Gastrocnemius medialis (tissue), 4 donors: Measurements from ENCODE around the gene NPTXR. TPM values are rescaled to one million over a fixed set of nuclear protein-coding genes. Genes with fewer than 3 reads are reported as not detected.

Source experiments
- ATAC-seq, 2 donors: fragments of 150-250 bp; one replicate each; pipeline ENCODE4 v1.9.1; 2016
- DNase-seq, 2 donors: peaks; one replicate each; pipeline ENCODE4 v3.0.0-alpha.2; 2019
- H3K27ac ChIP-seq, 4 donors: fragments of 200-600 bp; sonication (generic); 1 replicate in 1 of 4; 2 replicates in 3 of 4; pipeline ENCODE4 v1.5.1; 2016 to 2018; ENCODE audit warnings: mild to moderate bottlenecking in 2 of 4, moderate library complexity in 1 of 4
- H3K27me3 ChIP-seq, 3 donors: fragments of 200-600 bp; sonication (generic) in 2 of 3; 1 replicate in 1 of 3; 2 replicates in 2 of 3; pipeline versions ENCODE4 v1.5.1 to v1.6.0; 2016 to 2019; ENCODE audit warnings: mild to moderate bottlenecking in 1 of 3, moderate library complexity in 1 of 3
- H3K36me3 ChIP-seq, 2 donors: fragments of 200-600 bp; sonication (generic) in 1 of 2; one replicate each; pipeline ENCODE4 v1.5.1; 2017 to 2018
- H3K4me1 ChIP-seq, 2 donors: fragments of 200-600 bp; sonication (generic) in 1 of 2; one replicate each; pipeline ENCODE4 v1.5.1; 2016 to 2017; ENCODE audit warnings: mild to moderate bottlenecking in 2 of 2
- H3K4me3 ChIP-seq, 4 donors: fragments of 200-600 bp; sonication (generic) in 3 of 4; 1 replicate in 1 of 4; 2 replicates in 3 of 4; pipeline ENCODE4 v1.5.1; 2016 to 2019; ENCODE audit warnings: mild to moderate bottlenecking in 2 of 4
- H3K9me3 ChIP-seq, 3 donors: fragments of 200-600 bp; sonication (generic) in 2 of 3; 1 replicate in 1 of 3; 2 replicates in 2 of 3; pipeline ENCODE4 v1.5.1; 2016 to 2019
- POLR2A ChIP-seq, 2 donors: fragments of 450-650 bp; IDR thresholded peaks; one replicate each; pipeline ENCODE4 v1.6.1; 2017; ENCODE audit warnings: antibody characterized with exemption in 2 of 2, mild to moderate bottlenecking in 2 of 2, moderate library complexity in 2 of 2
- in situ Hi-C, 4 donors: fragments of 200-750 bp; cut with MboI; loops; one replicate each; pipeline versions ENCODE4 v1.15.0 to v1.8.0; 2017; ENCODE audit warnings: low sequenced_read_pairs in 4 of 4
- intact Hi-C: fragments of 100-400 bp; cut with DNase I; formaldehyde crosslinking; loops from one replicate; pipeline ENCODE4 v1.15.1; 2023; ENCODE audit warnings: low total_unique reads
- total RNA-seq, 4 donors: library from RNA; depleted of rRNA; stranded (reverse); fragments of >200 nt; gene quantifications; one replicate each; pipeline versions ENCODE4 v1.1.0 to v1.2.3, GENCODE V29; 2016
- TF ChIP-seq, protein P1 (sequence below), 5 experiments: fragments of 450-650 bp in 3 of 5; fragments of 200-600 bp in 2 of 5; sonication (generic) in 2 of 5; IDR thresholded peaks in 4 of 5; conservative IDR thresholded peaks in 1 of 5; 1 replicate in 4 of 5; 2 replicates in 1 of 5; pipeline ENCODE4 v1.5.1; 2016 to 2019; ENCODE audit warnings: antibody characterized with exemption in 5 of 5, mild to moderate bottlenecking in 3 of 5, moderate library complexity in 3 of 5

The NPTXR gene
- total RNA-seq, 4 donors from 2014 or later: 0.25 to 5.0 (median 0.73) TPM

DNA sequence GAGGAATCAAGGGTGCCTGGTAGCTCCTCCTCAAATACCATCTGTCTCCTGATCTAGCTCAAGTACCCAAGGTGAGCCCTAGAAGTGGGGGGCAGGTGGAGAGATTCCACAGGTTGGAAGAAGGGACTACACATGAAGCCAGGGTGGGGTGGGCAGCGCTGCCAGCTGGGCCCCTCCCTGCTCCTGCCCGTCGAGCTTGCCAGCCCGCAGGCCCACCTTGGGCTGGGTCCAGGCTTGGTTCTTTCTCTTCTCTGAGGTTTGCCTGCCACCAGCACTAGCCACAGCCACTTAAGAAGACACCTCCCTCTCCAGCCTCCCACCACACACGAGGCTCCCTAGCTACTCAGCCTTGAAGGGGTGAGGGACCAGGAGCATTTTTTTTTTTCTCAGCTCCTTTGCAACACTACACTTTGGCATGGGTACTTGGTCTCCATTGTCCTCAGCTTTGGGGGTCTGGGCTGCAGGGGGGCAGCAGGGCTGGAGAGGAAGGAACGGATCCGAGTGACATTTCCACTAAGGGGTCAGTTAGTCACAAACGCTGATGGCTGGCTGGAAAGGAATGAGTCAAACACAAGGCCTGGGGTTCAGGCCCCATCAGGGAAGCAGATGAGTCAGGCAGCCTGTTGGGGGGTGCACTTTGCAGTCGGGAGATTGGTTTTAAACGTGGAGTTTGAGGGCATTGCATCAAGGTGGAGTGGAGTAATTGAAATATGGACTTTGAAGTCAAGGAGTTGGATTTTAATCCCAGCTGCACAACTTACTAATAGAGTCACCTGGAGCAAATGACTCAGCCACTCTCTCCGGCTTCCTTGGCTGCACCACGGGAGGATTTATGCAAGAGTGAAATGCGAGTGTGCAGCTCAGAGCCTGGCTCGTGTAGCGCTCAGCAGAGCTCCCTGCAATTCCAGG, 7.4 kb upstream of the NPTXR start:
- Histone ChIP-seq H3K27ac (no peak overlapping the region), H3K9me3 (no peaks in the 10 kb centered on the region), H3K27me3 (peaks cover 0 to 10% (median 6%) of the 10 kb centered on the region in 3 donors), H3K4me3 (no peak overlapping the region), H3K4me1 (no peaks in the 10 kb centered on the region), H3K36me3 (no peaks in the 10 kb centered on the region)
- ATAC-seq (peak in 1 of 2 donors; percentile 78), DNase-seq (no peak)
- intact Hi-C loops: no loop called here
- in situ Hi-C loops: no loop called here
- TF ChIP-seq POLR2A (IDR thresholded peaks at IDR 0.05): no peak
- TF ChIP-seq, protein P1, sequence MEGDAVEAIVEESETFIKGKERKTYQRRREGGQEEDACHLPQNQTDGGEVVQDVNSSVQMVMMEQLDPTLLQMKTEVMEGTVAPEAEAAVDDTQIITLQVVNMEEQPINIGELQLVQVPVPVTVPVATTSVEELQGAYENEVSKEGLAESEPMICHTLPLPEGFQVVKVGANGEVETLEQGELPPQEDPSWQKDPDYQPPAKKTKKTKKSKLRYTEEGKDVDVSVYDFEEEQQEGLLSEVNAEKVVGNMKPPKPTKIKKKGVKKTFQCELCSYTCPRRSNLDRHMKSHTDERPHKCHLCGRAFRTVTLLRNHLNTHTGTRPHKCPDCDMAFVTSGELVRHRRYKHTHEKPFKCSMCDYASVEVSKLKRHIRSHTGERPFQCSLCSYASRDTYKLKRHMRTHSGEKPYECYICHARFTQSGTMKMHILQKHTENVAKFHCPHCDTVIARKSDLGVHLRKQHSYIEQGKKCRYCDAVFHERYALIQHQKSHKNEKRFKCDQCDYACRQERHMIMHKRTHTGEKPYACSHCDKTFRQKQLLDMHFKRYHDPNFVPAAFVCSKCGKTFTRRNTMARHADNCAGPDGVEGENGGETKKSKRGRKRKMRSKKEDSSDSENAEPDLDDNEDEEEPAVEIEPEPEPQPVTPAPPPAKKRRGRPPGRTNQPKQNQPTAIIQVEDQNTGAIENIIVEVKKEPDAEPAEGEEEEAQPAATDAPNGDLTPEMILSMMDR (IDR thresholded peaks at IDR 0.05 in 4 of 5, conservative IDR thresholded peaks at IDR 0.05 in 1 of 5): no peak

DNA sequence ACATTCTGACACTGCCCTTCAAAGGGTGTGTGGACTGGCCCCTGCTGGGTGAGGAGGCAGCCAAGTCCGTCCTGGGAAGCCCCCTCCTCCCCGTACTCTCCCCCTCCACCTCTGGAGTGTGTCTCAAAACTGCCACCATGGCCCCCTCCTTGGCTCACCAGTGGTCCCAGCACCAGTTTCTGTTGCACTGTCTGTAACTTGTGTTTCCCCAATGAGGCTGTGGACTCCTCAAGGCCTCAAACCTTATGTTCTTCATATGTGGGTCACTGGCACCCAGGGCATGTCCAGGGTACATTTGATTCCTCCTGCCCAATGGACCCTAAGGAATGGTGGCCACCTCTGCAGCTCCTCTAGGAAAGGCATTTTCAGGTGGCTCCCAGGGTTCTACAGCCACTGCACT, 6.6 kb upstream of the NPTXR start:
- H3K36me3 ChIP-seq: no peaks in the 10 kb centered on the region
- no peaks in the 10 kb centered on the region for H3K4me1 ChIP-seq
- DNase-seq (no peak), ATAC-seq (no peak)
- intact Hi-C loops: no loop called here
- H3K27ac ChIP-seq: no peak overlapping the region
- H3K27me3 ChIP-seq: peaks cover 0 to 10% (median 3%) of the 10 kb centered on the region in 3 donors
- no peak overlapping the region for H3K4me3 ChIP-seq
- in situ Hi-C loops: no loop called here
- H3K9me3 ChIP-seq: no peaks in the 10 kb centered on the region
- TF ChIP-seq POLR2A (IDR thresholded peaks at IDR 0.05): no peak
- TF ChIP-seq, protein P1 (IDR thresholded peaks at IDR 0.05 in 4 of 5, conservative IDR thresholded peaks at IDR 0.05 in 1 of 5): no peak

DNA sequence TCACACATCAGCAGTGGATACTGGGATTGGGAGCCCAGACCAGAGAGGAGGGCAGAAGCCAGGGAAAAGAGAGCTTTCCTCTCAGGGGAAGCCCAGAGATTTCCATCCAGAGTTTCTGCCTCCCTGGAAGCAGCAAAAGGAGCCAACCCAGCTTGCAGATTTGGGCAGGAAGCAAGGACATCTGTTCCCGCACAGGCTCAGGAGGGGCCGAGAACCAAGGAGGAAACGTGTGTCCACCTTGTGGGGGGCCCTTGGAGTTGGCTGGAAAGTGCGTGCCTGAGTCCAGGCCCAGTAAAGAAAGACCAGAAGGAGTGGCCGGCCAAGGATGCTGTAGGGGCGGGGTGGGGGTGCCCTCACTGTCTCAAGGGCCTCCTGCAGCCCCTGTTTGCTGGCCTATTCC, 6.0 kb upstream of the NPTXR start:
- ATAC-seq: no peak
- intact Hi-C loops: no loop called here

DNA sequence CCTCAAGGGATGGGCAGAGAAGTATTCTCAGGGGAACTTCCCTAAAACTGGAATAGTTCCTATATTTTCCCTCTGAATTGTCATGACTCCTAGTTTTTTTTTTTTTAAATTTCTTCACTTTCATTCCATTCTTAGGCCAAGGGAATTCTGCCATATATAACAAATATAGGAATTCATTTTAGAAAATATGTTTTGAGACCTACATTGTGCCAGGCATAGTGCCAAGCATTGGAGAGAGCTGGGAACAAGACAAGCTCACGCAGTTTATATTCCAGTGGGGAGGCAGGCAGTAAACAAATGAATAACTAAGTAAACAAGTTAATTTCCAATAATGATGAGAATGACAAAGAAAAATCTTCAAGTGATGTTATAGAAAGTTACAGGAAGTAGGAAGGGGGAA, 2.6 kb upstream of the NPTXR start:
- peaks cover 4 to 23% (median 16%) of the 10 kb centered on the region in 3 donors for H3K27me3 ChIP-seq
- H3K36me3 ChIP-seq: no peaks in the 10 kb centered on the region
- no peaks in the 10 kb centered on the region for H3K4me1 ChIP-seq
- no peak overlapping the region for H3K27ac ChIP-seq
- TF ChIP-seq, protein P1 (IDR thresholded peaks at IDR 0.05 in 4 of 5, conservative IDR thresholded peaks at IDR 0.05 in 1 of 5): no peak
- TF ChIP-seq POLR2A (IDR thresholded peaks at IDR 0.05): no peak
- ATAC-seq (no peak), DNase-seq (no peak)
- no peak overlapping the region for H3K4me3 ChIP-seq
- intact Hi-C loops (no loop called here), in situ Hi-C loops (no loop called here)
- H3K9me3 ChIP-seq: no peaks in the 10 kb centered on the region

More for the DNA sequence above, 6.0 kb upstream of the NPTXR start:
- in situ Hi-C loops: no loop called here
- H3K4me1 ChIP-seq: no peaks in the 10 kb centered on the region
- no peak overlapping the region for H3K4me3 ChIP-seq
- no peaks in the 10 kb centered on the region for H3K9me3 ChIP-seq
- no peak overlapping the region for H3K27ac ChIP-seq
- peaks cover 0 to 10% (median 3%) of the 10 kb centered on the region in 3 donors for H3K27me3 ChIP-seq
- no peaks in the 10 kb centered on the region for H3K36me3 ChIP-seq
- DNase-seq: no peak
- no peak for TF ChIP-seq POLR2A (IDR thresholded peaks at IDR 0.05)
- TF ChIP-seq, protein P1 (IDR thresholded peaks at IDR 0.05 in 4 of 5, conservative IDR thresholded peaks at IDR 0.05 in 1 of 5): no peak
